GM12872 (cell line): ENCODE data around the gene CREB3.

Experiments used
- TF ChIP-seq, protein P1 (sequence below): IDR thresholded peaks from 3 replicates; pipeline ENCODE4 v1.5.1; 2011; ENCODE audit warnings: low read depth, mild to moderate bottlenecking, low read length, moderate library complexity; ENCODE audit not compliant: insufficient read depth

CREB3 gene

GRCh38 chr9:35783418-35783817 lies 51.0 kb downstream of the CREB3 start:
- TF ChIP-seq, protein P1, sequence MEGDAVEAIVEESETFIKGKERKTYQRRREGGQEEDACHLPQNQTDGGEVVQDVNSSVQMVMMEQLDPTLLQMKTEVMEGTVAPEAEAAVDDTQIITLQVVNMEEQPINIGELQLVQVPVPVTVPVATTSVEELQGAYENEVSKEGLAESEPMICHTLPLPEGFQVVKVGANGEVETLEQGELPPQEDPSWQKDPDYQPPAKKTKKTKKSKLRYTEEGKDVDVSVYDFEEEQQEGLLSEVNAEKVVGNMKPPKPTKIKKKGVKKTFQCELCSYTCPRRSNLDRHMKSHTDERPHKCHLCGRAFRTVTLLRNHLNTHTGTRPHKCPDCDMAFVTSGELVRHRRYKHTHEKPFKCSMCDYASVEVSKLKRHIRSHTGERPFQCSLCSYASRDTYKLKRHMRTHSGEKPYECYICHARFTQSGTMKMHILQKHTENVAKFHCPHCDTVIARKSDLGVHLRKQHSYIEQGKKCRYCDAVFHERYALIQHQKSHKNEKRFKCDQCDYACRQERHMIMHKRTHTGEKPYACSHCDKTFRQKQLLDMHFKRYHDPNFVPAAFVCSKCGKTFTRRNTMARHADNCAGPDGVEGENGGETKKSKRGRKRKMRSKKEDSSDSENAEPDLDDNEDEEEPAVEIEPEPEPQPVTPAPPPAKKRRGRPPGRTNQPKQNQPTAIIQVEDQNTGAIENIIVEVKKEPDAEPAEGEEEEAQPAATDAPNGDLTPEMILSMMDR = no peak
